Epithelial cell of proximal tubule (primary cell): ENCODE results near the gene SACS. TPM values are rescaled to one million over a fixed set of nuclear protein-coding genes. Genes with fewer than 3 reads are reported as not detected.

Experiments
- DNase-seq: peaks from one replicate; pipeline ENCODE4 v3.0.0-alpha.2; 2011; ENCODE audit warnings: low read depth
- H3K4me3 ChIP-seq: 2 replicates; pipeline ENCODE4 v1.5.1; 2011; ENCODE audit warnings: low read depth, mild to moderate bottlenecking, low read length
- total RNA-seq: library from RNA; depleted of rRNA; stranded (reverse); fragments of >200 nt; gene quantifications from 2 replicates; pipeline ENCODE4 v1.2.3, GENCODE V29; 2015
- TF ChIP-seq, protein P1 (sequence below): conservative IDR thresholded peaks from 2 replicates; pipeline ENCODE4 v1.5.1; 2012; ENCODE audit warnings: low read depth, mild to moderate bottlenecking, low read length

SACS gene
- total RNA-seq, 1 donor from 2014 or later = 70.9 TPM

DNA sequence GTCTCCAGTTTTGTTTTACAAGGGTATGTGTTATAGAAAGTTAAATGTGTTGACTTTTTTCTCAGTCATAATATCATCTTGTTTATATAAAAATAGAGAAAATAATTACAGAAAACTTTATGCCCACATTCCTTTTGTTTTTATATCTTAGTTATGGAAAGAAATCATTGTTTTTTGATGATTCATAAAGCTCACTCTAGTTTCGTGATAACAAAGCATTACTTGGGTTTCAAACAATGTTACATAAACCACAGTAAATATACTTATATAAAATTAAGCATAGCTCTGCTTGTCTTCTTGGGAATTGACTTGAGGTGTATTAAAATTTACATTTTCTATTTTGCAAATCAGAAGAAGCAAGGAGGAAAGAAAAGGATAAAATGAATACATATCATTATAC is 140.9 kb downstream of the SACS start:
- no peak overlapping the region for H3K4me3 ChIP-seq
- TF ChIP-seq, protein P1, sequence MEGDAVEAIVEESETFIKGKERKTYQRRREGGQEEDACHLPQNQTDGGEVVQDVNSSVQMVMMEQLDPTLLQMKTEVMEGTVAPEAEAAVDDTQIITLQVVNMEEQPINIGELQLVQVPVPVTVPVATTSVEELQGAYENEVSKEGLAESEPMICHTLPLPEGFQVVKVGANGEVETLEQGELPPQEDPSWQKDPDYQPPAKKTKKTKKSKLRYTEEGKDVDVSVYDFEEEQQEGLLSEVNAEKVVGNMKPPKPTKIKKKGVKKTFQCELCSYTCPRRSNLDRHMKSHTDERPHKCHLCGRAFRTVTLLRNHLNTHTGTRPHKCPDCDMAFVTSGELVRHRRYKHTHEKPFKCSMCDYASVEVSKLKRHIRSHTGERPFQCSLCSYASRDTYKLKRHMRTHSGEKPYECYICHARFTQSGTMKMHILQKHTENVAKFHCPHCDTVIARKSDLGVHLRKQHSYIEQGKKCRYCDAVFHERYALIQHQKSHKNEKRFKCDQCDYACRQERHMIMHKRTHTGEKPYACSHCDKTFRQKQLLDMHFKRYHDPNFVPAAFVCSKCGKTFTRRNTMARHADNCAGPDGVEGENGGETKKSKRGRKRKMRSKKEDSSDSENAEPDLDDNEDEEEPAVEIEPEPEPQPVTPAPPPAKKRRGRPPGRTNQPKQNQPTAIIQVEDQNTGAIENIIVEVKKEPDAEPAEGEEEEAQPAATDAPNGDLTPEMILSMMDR = no peak
- DNase-seq = no peak

DNA sequence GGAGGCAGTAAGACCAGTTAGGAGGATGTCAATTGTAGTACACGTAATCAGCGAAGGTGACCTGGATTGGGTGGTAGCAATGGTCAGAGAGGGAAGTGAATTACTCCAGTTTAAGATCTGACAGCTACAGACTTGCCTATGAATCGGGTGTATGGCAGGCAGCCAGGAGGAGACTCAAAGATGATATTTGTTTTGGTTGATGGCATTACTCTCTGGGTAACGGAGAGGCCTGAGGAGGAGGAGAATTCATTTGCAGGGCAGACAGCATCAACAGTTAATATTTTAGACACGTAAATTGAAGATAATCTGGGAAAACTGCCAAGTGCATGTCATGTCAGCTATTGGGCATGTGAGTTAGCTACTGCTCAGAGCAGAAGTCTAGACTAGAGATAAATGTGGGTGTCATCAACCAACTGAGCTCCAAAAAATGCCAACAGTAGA is 143.6 kb downstream of the SACS start:
- no peak overlapping the region for H3K4me3 ChIP-seq
- TF ChIP-seq, protein P1 = no peak
- DNase-seq = no peak

DNA sequence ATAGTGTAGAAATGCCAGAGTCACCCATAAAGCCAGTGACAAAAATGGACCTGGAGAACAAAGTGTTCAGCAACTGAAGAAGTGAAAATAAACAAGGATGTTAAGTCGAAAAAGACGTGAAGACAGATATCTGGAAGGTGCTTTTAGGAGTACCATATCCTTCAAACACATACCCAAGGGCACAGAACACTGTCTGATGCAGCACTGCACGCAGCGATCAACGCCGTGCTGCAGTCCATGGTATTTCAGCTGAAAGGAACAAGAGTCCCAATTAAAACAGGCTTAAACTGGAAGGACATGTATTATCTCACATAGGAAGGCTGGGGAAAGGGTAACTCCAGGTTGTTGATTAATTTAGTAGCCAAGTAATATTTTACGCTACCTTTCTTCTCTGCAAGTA is 144.5 kb downstream of the SACS start:
- no peak overlapping the region for H3K4me3 ChIP-seq
- DNase-seq = no peak
- TF ChIP-seq, protein P1 = no peak

DNA sequence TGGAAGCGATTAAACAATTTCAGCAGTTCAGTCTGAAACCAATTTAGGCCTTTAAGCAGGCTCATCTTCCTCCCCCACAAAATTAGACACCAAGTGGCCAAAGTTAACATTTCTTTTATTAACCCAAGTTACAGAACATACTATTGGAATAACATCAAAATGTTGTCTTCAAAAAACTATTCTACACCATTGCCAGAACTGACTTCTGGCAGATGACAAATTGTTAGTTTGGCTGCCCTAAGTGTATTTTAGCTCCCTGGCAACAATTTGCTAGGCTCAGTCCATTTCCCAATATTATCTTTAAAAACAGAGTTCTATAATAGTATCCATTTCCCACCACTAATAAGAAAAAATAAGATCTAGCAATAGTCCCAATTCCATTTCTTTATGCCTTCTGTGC is 144.9 kb downstream of the SACS start:
- no peak overlapping the region for H3K4me3 ChIP-seq
- TF ChIP-seq, protein P1 = no peak
- no peak for DNase-seq

DNA sequence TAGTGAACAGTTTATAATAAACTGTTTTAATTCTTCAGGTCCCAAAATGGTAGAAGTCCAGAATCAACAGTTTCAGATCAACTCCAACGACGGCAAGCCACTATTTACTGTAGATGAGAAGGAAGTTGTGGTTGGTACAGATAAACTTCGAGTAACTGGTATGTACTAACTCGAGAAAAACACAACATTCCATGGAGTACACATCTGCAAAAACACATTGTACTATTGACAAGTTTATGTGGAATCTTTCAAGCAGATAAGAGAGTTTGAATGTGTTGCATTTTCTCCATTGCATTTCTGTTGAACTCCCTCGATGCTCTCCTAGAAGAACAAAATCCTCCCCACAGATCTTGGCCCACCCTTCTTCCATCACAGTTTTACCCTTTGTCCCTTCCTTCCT is 154.2 kb downstream of the SACS start:
- DNase-seq = no peak
- TF ChIP-seq, protein P1 = no peak
- no peak overlapping the region for H3K4me3 ChIP-seq

Other genes starting within 250 kb of the SACS start
- gene TNFRSF19, start 136.7 kb upstream of the SACS start, total RNA-seq = 7.3 and 8.4 TPM in 2 replicates